Heart left ventricle (tissue), 16 donors: ENCODE results near the gene CRY2. TPM values are rescaled to one million over a fixed set of nuclear protein-coding genes. Genes with fewer than 3 reads are reported as not detected.
"Not testable (repeated sequence)": the region's sequence is repeated elsewhere in the genome, so short reads cannot be mapped to it uniquely, and the experiment has no call there.

Experiments
- ATAC-seq, 4 donors: fragments of 200-7000 bp; cut with Tn5 transposase; one replicate each; pipeline ENCODE4 v1.9.1; 2020 to 2022; ENCODE audit warnings: moderate library complexity in 4 of 4, mild to moderate bottlenecking in 3 of 4, moderate number of reproducible peaks in 1 of 4
- DNase-seq, 5 donors: peaks; one replicate each; pipeline ENCODE4 v3.0.0-alpha.2; 2020
- H3K27ac ChIP-seq, 12 donors: fragments of 200-600 bp; sonication (generic) in 4 of 12; one replicate each; pipeline versions ENCODE4 v1.5.0 to v1.8.0; 2016 to 2022; ENCODE audit warnings: mild to moderate bottlenecking in 2 of 12
- H3K27me3 ChIP-seq, 9 donors: fragments of 200-600 bp; sonication (generic) in 2 of 9; one replicate each; pipeline versions ENCODE4 v1.5.1 to v1.8.0; 2016 to 2022; ENCODE audit warnings: mild to moderate bottlenecking in 3 of 9
- H3K36me3 ChIP-seq, 9 donors: fragments of 200-600 bp; sonication (generic) in 2 of 9; one replicate each; pipeline versions ENCODE4 v1.5.0 to v1.8.0; 2018 to 2022; ENCODE audit warnings: mild to moderate bottlenecking in 2 of 9
- H3K4me1 ChIP-seq, 12 donors: fragments of 200-600 bp; sonication (generic) in 4 of 12; one replicate each; pipeline versions ENCODE4 v1.5.0 to v1.8.0; 2016 to 2022; ENCODE audit warnings: mild to moderate bottlenecking in 3 of 12
- H3K4me3 ChIP-seq, 12 donors: fragments of 200-600 bp; sonication (generic) in 4 of 12; one replicate each; pipeline versions ENCODE4 v1.5.0 to v1.8.0; 2017 to 2022; ENCODE audit warnings: mild to moderate bottlenecking in 9 of 12, moderate library complexity in 4 of 12
- H3K9me3 ChIP-seq, 12 donors: fragments of 200-600 bp; sonication (generic) in 4 of 12; one replicate each; pipeline versions ENCODE4 v1.5.0 to v1.8.0; 2016 to 2022; ENCODE audit warnings: mild to moderate bottlenecking in 1 of 12
- CTCF ChIP-seq, 12 donors: fragments of 200-600 bp; sonication (generic) in 4 of 12; IDR thresholded peaks; one replicate each; pipeline versions ENCODE4 v1.5.0 to v1.8.0; 2018 to 2022; ENCODE audit warnings: antibody characterized with exemption in 12 of 12, mild to moderate bottlenecking in 5 of 12
- POLR2A ChIP-seq, 2 donors: fragments of 450-650 bp; IDR thresholded peaks; one replicate each; pipeline ENCODE4 v1.6.1; 2017; ENCODE audit warnings: antibody characterized with exemption in 2 of 2, mild to moderate bottlenecking in 2 of 2, moderate library complexity in 2 of 2
- WGBS, 4 donors: extraction: QIAGEN DNeasy Blood & Tissue Kit in 2 of 4; methylation state at CpG; one replicate each; pipeline versions ENCODE4 v1.1.5 to v1.1.7; 2013 to 2018; 5-methylcytosine and 5-hydroxymethylcytosine counted together
- intact Hi-C, 10 donors: fragments of 100-400 bp; cut with DNase I; formaldehyde crosslinking; loops; one replicate each; pipeline versions ENCODE4 v1.11.1 to v1.14.2; 2022
- polyA plus RNA-seq, 2 donors: library from polyadenylated mRNA; stranded (reverse); fragments of 200-250 nt; gene quantifications; one replicate each; pipeline ENCODE4 v1.2.3, GENCODE V29; 2013
- total RNA-seq, 9 donors: library from RNA; depleted of rRNA in 2 of 9; stranded (reverse); fragments of >200 nt in 2 of 9; fragmentation: NEBNext Ultra II Directional in 3 of 9; extraction: Animal tissue kit (Norgen Biotek cat#: 25700) in 3 of 9; gene quantifications; one replicate each; pipeline versions ENCODE4 v1.1.0 to v1.2.4, GENCODE V29; 2016 to 2023
- donor health status: ischemic (EF 13 %, LVEDD 7.1; RV severe dilation, severe dysfunction).
- donor health status: healthy with polysubstance abuse.
- donor health status: DM: no; HTN: yes; CAD: no.
- donor health status: DM: no; HTN: no; CAD: no.
- donor health status: ischemic (EF 25% LVEDD 6.9; RV normal size, moderate dysfunction).
- donor health status: ischemic (EF 25% LVEDD 5.7; RV mildly dilated, moderate dysfunction).
- donor health status: healthy.
- donor health status: DM: yes; HTN: yes; CAD: no.
- donor health status: ischemic (EF 35%, LVEDD 5.7; RV mildly dilated, moderate dysfunction).
- donor health status: nonischemic (EF 11% LVEDD 7.7; RV severe dilation, severe dysfunction).
- donor health status: DM: yes; HTN: yes; CAD: no.
- donor health status: PGD.
- donor health status: ischemic (EF 29% LVEDD 5.4; RV normal size, mild dysfunction).
- donor health status: nonischemic (EF 23%, LVEDD 6.1; RV moderate dilation, normal function).

The CRY2 gene
- total and polyA plus RNA-seq, 11 donors, result 23.2 to 132 (median 70.3) TPM

GRCh38 chr11:45904309-45904915 lies 57.1 kb downstream of the CRY2 start:
- peaks cover 0 to 13% (median 0%) of the 10 kb centered on the region in 9 donors for H3K27me3 ChIP-seq
- DNase-seq (no peak), ATAC-seq (no peak)
- H3K4me3 ChIP-seq, result no peak overlapping the region
- H3K27ac ChIP-seq, result no peak overlapping the region
- intact Hi-C loops, result no loop called here
- peaks cover 5 to 28% (median 14%) of the 10 kb centered on the region in 12 donors for H3K4me1 ChIP-seq
- no peaks in the 10 kb centered on the region for H3K9me3 ChIP-seq
- WGBS, 4 donors, result 82 to 84% (median 83%) methylated on average over 15 of the region's 15 CpGs
- H3K36me3 ChIP-seq, result peaks cover 0 to 18% (median 3%) of the 10 kb centered on the region in 9 donors
- TF ChIP-seq POLR2A (IDR thresholded peaks at IDR 0.05) (no peak), CTCF (IDR thresholded peaks at IDR 0.05) (no peak)

GRCh38 chr11:45905095-45905494 lies 57.8 kb downstream of the CRY2 start:
- Histone ChIP-seq H3K27me3 (peaks cover 0 to 8% (median 0%) of the 10 kb centered on the region in 9 donors), H3K36me3 (peaks cover 0 to 25% (median 9%) of the 10 kb centered on the region in 9 donors), H3K4me1 (peaks cover 5 to 21% (median 11%) of the 10 kb centered on the region in 12 donors), H3K27ac (no peak overlapping the region), H3K9me3 (no peaks in the 10 kb centered on the region), H3K4me3 (no peak overlapping the region)
- TF ChIP-seq CTCF (IDR thresholded peaks at IDR 0.05) (no peak), POLR2A (IDR thresholded peaks at IDR 0.05) (no peak)
- DNase-seq (no peak), ATAC-seq (no peak)
- intact Hi-C loops, result no loop called here
- WGBS, 4 donors, result 92 to 96% (median 94%) methylated on average over 17 to 19 of the region's 19 CpGs

- WGBS, 4 donors, result 82 to 89% (median 84%) methylated on average over 5 to 6 of the region's 6 CpGs
- not testable (repeated sequence) for ATAC-seq
Measured at GRCh38 chr11:45905576-45905975, 58.3 kb downstream of the CRY2 start.

GRCh38 chr11:45906096-45906682 lies 58.9 kb downstream of the CRY2 start:
- Histone ChIP-seq H3K27me3 (no peaks in the 10 kb centered on the region), H3K36me3 (peaks cover 0 to 31% (median 20%) of the 10 kb centered on the region in 9 donors), H3K4me3 (no peak overlapping the region), H3K9me3 (no peaks in the 10 kb centered on the region), H3K27ac (no peak overlapping the region), H3K4me1 (peaks cover 0 to 10% (median 1%) of the 10 kb centered on the region in 12 donors)
- peak in 2 of 4 donors; percentile 2 to 6 for ATAC-seq
- no peak for DNase-seq
- intact Hi-C loops, result no loop called here
- TF ChIP-seq CTCF (IDR thresholded peaks at IDR 0.05), result no peak
- TF ChIP-seq POLR2A (IDR thresholded peaks at IDR 0.05), result no peak
- 63 to 83% (median 66%) methylated on average over 16 to 19 of the region's 19 CpGs for WGBS, 4 donors

More at GRCh38 chr11:45905576-45905975, 58.3 kb downstream of the CRY2 start:
- Histone ChIP-seq H3K4me1 (peaks cover 5 to 16% (median 8%) of the 10 kb centered on the region in 12 donors), H3K36me3 (peaks cover 0 to 27% (median 14%) of the 10 kb centered on the region in 9 donors)
- H3K9me3 ChIP-seq, H3K4me3 ChIP-seq, H3K27ac ChIP-seq, H3K27me3 ChIP-seq, intact Hi-C loops, DNase-seq: not testable (repeated sequence)
